Activated CD4-positive, alpha-beta T cell treated with anti-CD3 and anti-CD28 coated beads, Interleukin-2, amount 10 ng/mL, durations not matched to agents 7 days and 5 days (primary cell): ENCODE measurements around the gene HOXC12. TPM values are rescaled to one million over a fixed set of nuclear protein-coding genes. Genes with fewer than 3 reads are reported as not detected.
A peak's percentile ranks its signal among the peaks of the same experiment; 100 is the strongest.

ENCODE experiments used
- CTCF ChIA-PET: fragments of 350-600 bp; sonication (Branson Sonifier 250); formaldehyde crosslinking; loops from one replicate; lab custom pipeline; 2021; ENCODE audit warnings: antibody characterized with exemption; lab: Charles Lee
- POLR2A ChIA-PET: fragments of 350-600 bp; sonication (Branson Sonifier 250); formaldehyde crosslinking; loops from one replicate; lab custom pipeline; 2021; ENCODE audit warnings: antibody characterized with exemption; lab: Charles Lee
- DNase-seq: peaks from one replicate; pipeline ENCODE4 v3.0.0-alpha.2; 2020
- H3K27ac Mint-ChIP-seq: one replicate; pipeline ENCODE4 v1.8.0; 2021; ENCODE audit warnings: mild to moderate bottlenecking, moderate library complexity, mixed read lengths
- H3K27me3 Mint-ChIP-seq: one replicate; pipeline ENCODE4 v1.8.0; 2021; ENCODE audit warnings: mixed read lengths
- H3K36me3 Mint-ChIP-seq: one replicate; pipeline ENCODE4 v1.8.0; 2021; ENCODE audit warnings: low read depth, mixed read lengths
- H3K4me1 Mint-ChIP-seq: one replicate; pipeline ENCODE4 v1.8.0; 2021; ENCODE audit warnings: mixed read lengths
- H3K4me3 Mint-ChIP-seq: one replicate; pipeline ENCODE4 v1.8.0; 2021; ENCODE audit warnings: mild to moderate bottlenecking, moderate library complexity, mixed read lengths
- H3K9me3 Mint-ChIP-seq: one replicate; pipeline ENCODE4 v1.8.0; 2021; ENCODE audit warnings: mixed read lengths
- total RNA-seq, 2 experiments: library from RNA; stranded (reverse); gene quantifications; one replicate each; pipeline ENCODE4 v1.2.3, GENCODE V29; 2021

Gene HOXC12
- total RNA-seq, 2 experiments from 2014 or later, result not detected

DNA sequence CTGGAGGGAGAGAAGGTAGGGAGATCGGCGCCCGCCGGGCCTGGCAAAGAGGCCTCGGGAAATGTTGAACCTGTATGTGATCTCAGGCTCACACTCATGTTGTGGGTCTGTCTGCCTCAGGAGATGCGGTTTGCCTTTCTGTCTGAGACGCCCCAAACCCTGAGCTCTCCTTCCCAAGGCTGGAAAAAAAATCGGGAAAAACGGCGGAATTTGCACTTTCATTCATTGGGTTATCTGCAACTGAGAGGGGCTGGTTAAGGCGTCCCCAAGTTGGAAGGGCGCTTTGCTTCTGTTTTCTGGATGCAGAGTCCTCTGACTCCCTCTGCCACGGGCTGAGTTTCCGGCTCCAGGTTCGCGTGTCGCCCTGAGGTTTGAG lies 40.3 kb downstream of the HOXC12 start:
- ChIA-PET POLR2A (no interaction called here), CTCF (no interaction called here)
- H3K36me3 Mint-ChIP-seq, result no peaks in the 10 kb centered on the region
- DNase-seq, result no peak
- H3K27me3 Mint-ChIP-seq, result peaks cover 99% of the 10 kb centered on the region
- H3K4me3 Mint-ChIP-seq, result peak overlapping the region; percentile 38
- peak overlapping the region; percentile 57 for H3K27ac Mint-ChIP-seq
- no peaks in the 10 kb centered on the region for H3K9me3 Mint-ChIP-seq
- peaks cover 21% of the 10 kb centered on the region for H3K4me1 Mint-ChIP-seq

DNA sequence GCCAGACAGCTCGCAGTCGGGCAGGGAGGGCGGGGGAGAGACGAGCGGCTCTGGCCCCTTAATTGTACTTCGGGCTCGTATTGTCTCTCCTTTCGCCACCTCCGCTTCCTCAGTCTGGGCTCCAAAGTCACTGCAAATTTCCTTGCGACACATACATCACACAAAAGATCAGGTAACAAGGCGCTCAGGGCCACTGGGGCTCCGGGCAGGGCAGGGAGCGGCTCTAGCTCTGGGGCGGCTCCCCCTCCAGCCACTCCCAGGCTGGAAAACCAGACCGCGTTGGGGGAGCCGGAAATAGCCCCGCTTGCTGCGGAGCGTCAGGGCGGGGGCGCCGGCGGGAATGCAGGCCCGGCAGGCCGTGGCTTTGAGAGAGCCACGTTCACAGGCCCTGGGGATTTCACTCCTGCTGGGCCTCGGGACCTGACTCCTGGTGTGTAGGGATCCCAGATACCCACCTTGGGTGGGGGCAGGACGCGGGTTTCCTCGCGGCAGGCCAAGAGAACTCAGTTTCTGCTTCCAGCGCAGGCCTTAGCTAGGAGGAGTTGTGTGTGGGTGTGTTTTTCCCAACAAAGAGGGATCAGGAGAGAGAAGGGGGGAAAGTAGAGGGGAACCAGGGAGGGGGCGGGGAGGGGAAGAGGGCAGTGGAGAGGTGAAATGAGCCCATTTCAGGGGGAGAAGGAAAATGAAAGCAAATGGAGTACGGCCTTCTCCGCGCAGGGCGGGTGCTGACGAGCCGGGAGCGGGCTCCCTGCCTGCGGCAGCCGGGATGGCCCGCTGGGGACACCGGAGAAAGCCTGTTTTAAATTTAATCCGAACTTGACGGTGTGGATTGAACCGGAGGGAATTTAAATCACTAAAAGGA lies 40.9 kb downstream of the HOXC12 start:
- Mint-ChIP-seq H3K4me3 (peak overlapping the region; percentile 54), H3K27me3 (peaks cover 98% of the 10 kb centered on the region), H3K27ac (no peak overlapping the region), H3K36me3 (no peaks in the 10 kb centered on the region), H3K9me3 (no peaks in the 10 kb centered on the region), H3K4me1 (peaks cover 17% of the 10 kb centered on the region)
- no peak for DNase-seq
- ChIA-PET POLR2A (no interaction called here), CTCF (interaction anchor here (1.1 to 1.2 kb wide), 2 partner anchors 28 to 196 kb away, joined by 3 read pairs; no protein-coding TSS in a partner anchor)

DNA sequence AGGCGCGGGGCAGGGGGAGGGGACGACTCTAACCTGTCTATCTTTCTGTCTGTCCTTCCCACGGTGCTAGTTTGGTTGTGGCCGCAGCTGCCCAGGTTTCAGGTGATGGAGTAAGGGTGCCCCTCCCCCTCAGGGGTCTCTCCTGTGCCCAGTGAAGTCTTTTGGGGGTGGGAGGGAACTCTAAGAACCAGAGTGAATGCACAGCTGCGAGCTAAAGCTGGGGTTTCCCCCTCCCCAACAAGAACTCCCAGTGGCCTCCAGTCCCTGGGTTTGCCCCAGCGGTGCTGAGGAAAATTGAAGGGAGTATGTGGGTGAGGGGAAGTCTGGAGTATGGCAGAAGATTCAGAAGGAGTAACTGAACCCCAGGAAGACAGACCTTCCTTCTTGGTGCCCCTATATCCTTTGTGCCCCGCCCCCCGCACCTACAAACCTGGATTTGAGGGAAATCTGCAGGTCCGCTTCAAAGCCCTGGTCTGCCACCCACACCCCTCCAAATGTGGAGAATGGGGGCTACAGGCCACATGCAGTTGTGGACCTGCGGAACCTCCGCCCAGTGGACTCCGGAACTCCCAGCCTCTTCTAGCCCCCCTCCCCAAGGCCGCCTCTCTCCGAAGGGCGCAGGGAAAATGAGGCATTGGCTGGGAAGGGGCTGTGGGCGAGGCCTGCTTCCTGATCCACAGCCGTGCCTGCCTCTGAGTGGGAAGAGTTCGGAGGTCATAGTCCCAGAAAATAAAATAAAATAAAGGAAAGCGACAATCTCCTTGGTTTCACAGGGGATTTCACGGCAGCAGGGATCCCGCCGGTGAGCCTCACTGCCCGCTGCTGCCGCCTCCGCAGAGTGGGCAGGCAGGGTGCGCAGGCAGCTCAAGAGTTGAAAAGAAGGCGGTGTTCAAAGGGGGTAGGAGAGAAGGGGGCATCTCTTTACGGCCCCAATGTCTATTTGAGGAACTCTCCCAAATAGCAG lies 41.8 kb downstream of the HOXC12 start:
- ChIA-PET POLR2A (no interaction called here), CTCF (interaction anchor here (0.8 to 1.2 kb wide), 4 partner anchors 10 to 211 kb away, joined by 3 to 4 read pairs (median 3); no protein-coding TSS in a partner anchor)
- DNase-seq, result no peak
- no peaks in the 10 kb centered on the region for H3K36me3 Mint-ChIP-seq
- no peaks in the 10 kb centered on the region for H3K9me3 Mint-ChIP-seq
- no peak overlapping the region for H3K27ac Mint-ChIP-seq
- H3K27me3 Mint-ChIP-seq, result peaks cover 98% of the 10 kb centered on the region
- H3K4me3 Mint-ChIP-seq, result peak overlapping the region; percentile 54
- H3K4me1 Mint-ChIP-seq, result peaks cover 17% of the 10 kb centered on the region

- CTCF ChIA-PET, result interaction anchor here (0.6 to 1.2 kb wide), 5 partner anchors 9 to 217 kb away, joined by 3 to 4 read pairs (median 3); partner anchors contain the start of gene HOXC10
- H3K36me3 Mint-ChIP-seq, result no peaks in the 10 kb centered on the region
- peaks cover 18% of the 10 kb centered on the region for H3K4me1 Mint-ChIP-seq
- no peaks in the 10 kb centered on the region for H3K9me3 Mint-ChIP-seq
- H3K27ac Mint-ChIP-seq, result no peak overlapping the region
- POLR2A ChIA-PET, result no interaction called here
- H3K4me3 Mint-ChIP-seq, result no peak overlapping the region
- H3K27me3 Mint-ChIP-seq, result peaks cover 98% of the 10 kb centered on the region
- no peak for DNase-seq
Measured at GRCh38 chr12:53997204-53998109, 42.8 kb downstream of the HOXC12 start.

DNA sequence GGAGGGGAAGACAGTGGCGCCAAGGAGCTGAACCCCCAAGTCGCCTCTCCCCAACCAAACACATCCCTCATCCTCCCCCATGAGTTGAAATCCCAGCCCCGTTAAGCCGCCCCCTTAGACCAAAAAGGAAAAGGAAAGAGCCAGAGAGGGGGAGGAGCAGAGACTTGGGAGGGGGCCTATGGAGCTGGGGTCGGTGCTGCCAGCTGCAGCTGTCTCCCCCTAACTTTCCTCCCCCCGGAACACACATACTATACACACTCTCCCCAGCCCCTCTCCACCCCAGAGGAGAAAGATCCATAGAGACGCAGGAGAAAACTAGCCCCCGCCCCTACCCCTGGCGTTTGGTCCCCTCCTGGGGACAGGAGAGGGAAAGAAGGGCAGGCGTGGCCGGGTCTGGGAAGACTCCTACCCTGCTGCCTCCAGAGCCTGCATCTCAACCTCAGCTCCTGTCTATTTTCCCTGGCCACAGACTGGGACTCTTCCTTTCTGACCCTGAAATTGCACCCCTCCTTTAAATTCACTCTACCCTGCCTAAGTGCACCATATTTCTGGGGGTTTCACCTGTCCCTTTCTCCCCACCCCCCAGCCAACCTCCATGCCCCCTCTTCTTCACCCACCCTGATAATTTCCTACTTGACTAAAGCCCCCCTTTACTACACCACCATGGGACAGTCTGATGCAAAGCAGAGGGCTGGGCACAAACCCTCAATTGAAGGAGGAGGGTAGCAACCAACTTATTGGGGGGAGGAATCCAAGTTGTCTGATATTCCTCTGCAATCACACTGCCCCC lies 43.6 kb downstream of the HOXC12 start:
- Mint-ChIP-seq H3K36me3 (no peaks in the 10 kb centered on the region), H3K27ac (no peak overlapping the region), H3K4me1 (peaks cover 20% of the 10 kb centered on the region), H3K9me3 (no peaks in the 10 kb centered on the region), H3K4me3 (no peak overlapping the region), H3K27me3 (peaks cover 98% of the 10 kb centered on the region)
- ChIA-PET POLR2A (no interaction called here), CTCF (interaction anchor here (0.6 to 1.2 kb wide), 3 partner anchors 8 to 216 kb away, joined by 3 to 4 read pairs (median 3); partner anchors contain the start of gene HOXC10)
- no peak for DNase-seq

DNA sequence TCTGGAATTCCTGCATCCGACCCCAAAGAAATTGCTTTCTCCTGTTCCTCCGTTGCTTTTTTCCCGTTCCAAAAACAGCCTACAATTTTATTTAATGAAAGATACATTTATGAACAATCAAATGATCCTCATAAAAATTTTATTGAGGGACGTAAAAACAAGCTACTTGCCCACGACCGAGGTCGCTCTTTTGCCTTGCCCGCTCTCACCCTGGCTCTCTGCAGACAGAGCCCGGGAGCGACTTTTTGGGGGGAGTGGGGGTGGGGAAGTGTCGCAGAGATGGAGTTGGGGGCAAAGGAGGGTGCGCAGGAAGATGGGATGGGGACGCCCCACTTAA lies 44.2 kb downstream of the HOXC12 start:
- CTCF ChIA-PET, result interaction anchor here (1.4 to 1.7 kb wide), 2 partner anchors 11 to 45 kb away, joined by 4 read pairs; no protein-coding TSS in a partner anchor
- Mint-ChIP-seq H3K4me3 (no peak overlapping the region), H3K27me3 (peaks cover 98% of the 10 kb centered on the region), H3K4me1 (peaks cover 20% of the 10 kb centered on the region), H3K36me3 (peaks cover 1% of the 10 kb centered on the region), H3K9me3 (no peaks in the 10 kb centered on the region), H3K27ac (no peak overlapping the region)
- no peak for DNase-seq
- POLR2A ChIA-PET, result no interaction called here

GRCh38 chr12:53999559-54000115 lies 44.9 kb downstream of the HOXC12 start:
- peaks cover 17% of the 10 kb centered on the region for H3K4me1 Mint-ChIP-seq
- H3K27me3 Mint-ChIP-seq, result peaks cover 98% of the 10 kb centered on the region
- peak overlapping the region; percentile 16 for H3K4me3 Mint-ChIP-seq
- peaks cover 1% of the 10 kb centered on the region for H3K36me3 Mint-ChIP-seq
- no peak for DNase-seq
- ChIA-PET POLR2A (no interaction called here), CTCF (interaction anchor here (0.6 to 1.7 kb wide), 7 partner anchors 11 to 208 kb away, joined by 3 to 4 read pairs (median 3); no protein-coding TSS in a partner anchor)
- H3K27ac Mint-ChIP-seq, result peak overlapping the region; percentile 31
- H3K9me3 Mint-ChIP-seq, result no peaks in the 10 kb centered on the region

- CTCF ChIA-PET, result interaction anchor here (0.6 to 1.7 kb wide), 9 partner anchors 12 to 207 kb away, joined by 3 to 5 read pairs (median 4); partner anchors contain the start of gene HOXC10
- Mint-ChIP-seq H3K36me3 (peaks cover 1% of the 10 kb centered on the region), H3K27me3 (peaks cover 96% of the 10 kb centered on the region), H3K4me3 (peak within 1 kb of the TSS; percentile 16), H3K27ac (peak within 1 kb of the TSS; percentile 66), H3K9me3 (no peaks in the 10 kb centered on the region), H3K4me1 (peaks cover 10% of the 10 kb centered on the region)
- POLR2A ChIA-PET, result no interaction called here
- DNase-seq, result no peak
Measured at GRCh38 chr12:54000116-54001114, 45.7 kb downstream of the HOXC12 start, which contains the start of gene HOXC9. HOXC9 (plus strand) TSS chr12:54000161; CDS start chr12:54000189, 28 bp downstream.

GRCh38 chr12:54001283-54002187 lies 46.8 kb downstream of the HOXC12 start:
- no peak overlapping the region for H3K27ac Mint-ChIP-seq
- H3K4me3 Mint-ChIP-seq, result no peak overlapping the region
- no peaks in the 10 kb centered on the region for H3K9me3 Mint-ChIP-seq
- H3K27me3 Mint-ChIP-seq, result peaks cover 97% of the 10 kb centered on the region
- DNase-seq, result no peak
- peaks cover 17% of the 10 kb centered on the region for H3K4me1 Mint-ChIP-seq
- peaks cover 1% of the 10 kb centered on the region for H3K36me3 Mint-ChIP-seq
- ChIA-PET CTCF (interaction anchor here (0.8 to 1.6 kb wide), 5 partner anchors 11 to 265 kb away, joined by 3 to 5 read pairs (median 3); partner anchors contain the start of gene HOXC10), POLR2A (no interaction called here)
